AG10803 (cell line): Measurements from ENCODE around the gene B3GALT4.

Experiments
- DNase-seq: peaks from one replicate; pipeline ENCODE4 v3.0.0; 2010; ENCODE audit warnings: low read depth
- H3K4me3 ChIP-seq: 2 replicates; pipeline ENCODE4 v1.5.1; 2011; ENCODE audit warnings: mild to moderate bottlenecking, low read length, control low read depth
- CTCF ChIP-seq: conservative IDR thresholded peaks from 2 replicates; pipeline ENCODE4 v1.5.1; 2011; ENCODE audit warnings: mild to moderate bottlenecking, low read length, control low read depth, inconsistent platforms

The B3GALT4 gene

DNA sequence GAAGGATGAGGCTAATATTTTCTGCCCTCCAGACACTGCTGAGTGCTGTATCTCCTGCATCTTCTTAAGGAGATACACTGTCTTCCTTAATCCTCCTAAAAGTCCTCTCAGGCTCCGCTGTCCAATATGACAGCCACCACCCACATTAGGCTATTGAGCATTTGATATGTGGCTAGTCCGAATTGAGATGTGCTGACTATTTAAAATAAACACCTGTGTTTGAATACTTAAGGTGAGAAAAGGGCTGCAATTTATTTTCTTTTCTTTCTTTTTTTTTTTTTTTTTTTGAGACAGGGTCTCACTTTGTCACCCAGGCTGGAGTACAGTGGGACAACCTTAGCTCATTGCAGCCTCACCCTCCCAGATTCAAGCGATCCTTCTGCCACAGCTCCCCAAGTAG, 25.0 kb downstream of the B3GALT4 start:
- DNase-seq = no peak
- H3K4me3 ChIP-seq = no peak overlapping the region
- TF ChIP-seq CTCF = no peak

DNA sequence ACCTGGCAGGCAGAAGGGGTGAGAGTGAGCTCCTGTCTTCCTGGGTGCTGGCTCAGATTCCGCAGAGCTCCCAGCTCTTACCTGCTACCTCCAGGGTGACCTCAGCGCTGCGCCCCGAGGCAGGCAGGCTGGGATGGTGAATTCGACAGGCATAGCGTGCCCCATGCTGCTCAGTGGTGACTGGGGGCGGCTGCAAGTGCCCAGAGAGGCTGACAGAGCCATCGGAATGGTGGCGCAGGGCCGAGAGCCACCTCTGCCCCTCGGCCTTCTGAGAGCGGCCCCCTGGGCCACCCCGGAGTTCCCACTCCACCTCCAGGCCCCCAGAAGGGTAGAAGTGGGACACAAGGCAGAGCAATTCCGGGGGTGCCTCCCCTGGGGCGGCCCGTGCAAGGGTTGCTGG, 27.3 kb downstream of the B3GALT4 start:
- no peak for TF ChIP-seq CTCF
- H3K4me3 ChIP-seq = no peak overlapping the region
- DNase-seq = no peak

GRCh38 chr6:33305052-33305451, 28.1 kb downstream of the B3GALT4 start:
- no peak for TF ChIP-seq CTCF

GRCh38 chr6:33306356-33306755, 29.4 kb downstream of the B3GALT4 start:
- H3K4me3 ChIP-seq = no peak overlapping the region
- no peak for TF ChIP-seq CTCF
- no peak for DNase-seq

More at GRCh38 chr6:33305052-33305451, 28.1 kb downstream of the B3GALT4 start:
- H3K4me3 ChIP-seq = no peak overlapping the region
- DNase-seq = no peak

DNA sequence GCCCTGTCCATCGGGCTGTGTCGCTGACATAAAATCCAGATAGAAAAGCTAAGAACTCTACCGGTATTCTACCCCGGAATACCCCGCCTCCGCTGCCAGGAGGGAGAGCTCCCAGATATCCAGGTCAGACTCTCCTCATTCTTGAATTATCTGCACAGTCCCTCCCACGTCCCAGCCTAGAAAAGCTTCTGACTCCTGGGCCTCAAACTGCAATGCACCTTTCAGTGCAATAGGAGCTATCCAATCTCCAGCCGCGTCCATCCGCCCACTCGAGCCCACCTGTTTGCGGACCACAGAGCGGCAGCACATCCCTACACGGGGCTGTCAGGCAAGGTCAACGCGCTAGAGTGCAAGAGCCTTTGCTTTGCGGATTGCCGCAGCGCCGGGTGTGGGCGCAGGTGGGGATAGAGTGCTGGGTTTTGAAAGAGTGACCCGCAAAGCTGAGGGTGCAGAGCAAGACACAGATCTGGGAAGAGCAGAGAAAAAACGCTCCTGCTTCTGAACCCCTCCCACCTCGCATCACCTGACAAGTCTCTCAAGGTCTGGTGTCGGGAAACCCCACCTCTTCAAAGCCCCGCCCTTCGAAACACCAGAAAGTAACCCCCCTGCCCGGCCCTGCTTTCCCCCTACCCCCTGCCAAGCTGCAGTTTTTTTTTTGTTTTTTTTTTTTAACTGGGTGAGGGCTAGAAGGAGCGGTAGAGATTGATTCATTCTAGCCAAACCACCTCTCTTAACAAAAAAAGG, 35.6 kb downstream of the B3GALT4 start:
- peak overlapping the region; percentile 94 for H3K4me3 ChIP-seq
- peak; percentile 48 for DNase-seq

DNA sequence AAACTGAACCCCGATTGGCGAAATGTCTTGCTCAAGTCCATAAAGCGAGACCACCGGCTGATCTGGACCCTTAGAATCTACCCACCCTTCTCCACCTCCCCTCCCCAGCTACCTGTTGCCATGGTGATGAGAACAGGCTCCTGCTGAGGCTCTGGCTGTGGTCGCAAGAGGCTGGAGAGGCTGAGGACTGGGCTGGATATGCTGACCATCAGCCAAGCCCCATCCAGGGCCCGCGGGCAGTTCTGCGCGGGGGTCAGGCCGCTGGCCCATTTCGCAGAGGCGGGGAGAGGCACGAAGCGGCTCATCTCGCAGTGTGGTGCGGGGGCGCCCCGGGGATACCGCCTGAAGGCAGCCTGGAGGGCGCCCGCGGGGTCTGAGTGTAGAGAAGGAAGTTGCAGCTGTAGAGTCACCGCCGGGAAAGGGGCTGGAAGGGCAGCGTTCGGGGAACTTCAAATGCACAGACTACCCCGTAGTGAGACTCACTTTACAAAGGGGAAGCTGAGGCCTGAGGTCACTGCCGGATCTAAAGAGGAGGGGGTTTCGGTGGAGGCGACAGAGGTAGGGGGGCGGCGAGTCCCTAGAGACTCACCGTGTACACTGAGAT, 36.3 kb downstream of the B3GALT4 start:
- DNase-seq = no peak
- H3K4me3 ChIP-seq = peak overlapping the region; percentile 94
- no peak for TF ChIP-seq CTCF

More for the DNA sequence above, 35.6 kb downstream of the B3GALT4 start:
- no peak for TF ChIP-seq CTCF
